ENCODE results near the gene PPP2R3B.
"Not testable (repeated sequence)": the region's sequence is repeated elsewhere in the genome, so short reads cannot be mapped to it uniquely, and the experiment has no call there.

Gene PPP2R3B

GRCh38 chrX:391717-392574 is 5.2 kb upstream of the PPP2R3B start:
- DNase-seq (ENCODE audit: low read depth): no peak
- TF ChIP-seq CTCF (conservative IDR thresholded peaks at IDR 0.05; ENCODE audit: control insufficient read depth, insufficient read depth, low read depth, low read length): no peak
- H3K4me3 ChIP-seq (ENCODE audit: control insufficient read depth, low read depth, low read length): no peak overlapping the region

- DNase-seq (ENCODE audit: low read depth): no peak
- no peak overlapping the region for H3K4me3 ChIP-seq (ENCODE audit: control insufficient read depth, low read depth, low read length)
- TF ChIP-seq CTCF (conservative IDR thresholded peaks at IDR 0.05; ENCODE audit: control insufficient read depth, insufficient read depth, low read depth, low read length): no peak
Measured at GRCh38 chrX:390459-390858, 3.8 kb upstream of the PPP2R3B start.

- no peak overlapping the region for H3K4me3 ChIP-seq (ENCODE audit: control insufficient read depth, low read depth, low read length)
- DNase-seq (ENCODE audit: low read depth): no peak
- no peak for TF ChIP-seq CTCF (conservative IDR thresholded peaks at IDR 0.05; ENCODE audit: control insufficient read depth, insufficient read depth, low read depth, low read length)
Measured at GRCh38 chrX:389021-389441, 2.3 kb upstream of the PPP2R3B start.

- no peak for TF ChIP-seq CTCF (conservative IDR thresholded peaks at IDR 0.05; ENCODE audit: control insufficient read depth, insufficient read depth, low read depth, low read length)
- no peak for DNase-seq (ENCODE audit: low read depth)
- H3K4me3 ChIP-seq (ENCODE audit: control insufficient read depth, low read depth, low read length): peak overlapping the region; percentile 81
Measured at GRCh38 chrX:387729-388128, 1.0 kb upstream of the PPP2R3B start.

GRCh38 chrX:386239-386767 is 404 bp downstream of the PPP2R3B start:
- H3K4me3 ChIP-seq (ENCODE audit: control insufficient read depth, low read depth, low read length): peak overlapping the region; percentile 81
- TF ChIP-seq CTCF (conservative IDR thresholded peaks at IDR 0.05; ENCODE audit: control insufficient read depth, insufficient read depth, low read depth, low read length): no peak
- DNase-seq (ENCODE audit: low read depth): no peak

GRCh38 chrX:385736-386135 is 971 bp downstream of the PPP2R3B start:
- peak overlapping the region; percentile 81 for H3K4me3 ChIP-seq (ENCODE audit: control insufficient read depth, low read depth, low read length)
- not testable (repeated sequence) for DNase-seq (ENCODE audit: low read depth)

GRCh38 chrX:384861-385260 is 1.8 kb downstream of the PPP2R3B start:
- DNase-seq (ENCODE audit: low read depth): no peak
- H3K4me3 ChIP-seq (ENCODE audit: control insufficient read depth, low read depth, low read length): no peak overlapping the region
- TF ChIP-seq CTCF (conservative IDR thresholded peaks at IDR 0.05; ENCODE audit: control insufficient read depth, insufficient read depth, low read depth, low read length): no peak

Data from fibroblast of mammary gland (primary cell).